SK-N-SH (cell line): Measurements from ENCODE around the gene DIRAS1. TPM values are rescaled to one million over a fixed set of nuclear protein-coding genes. Genes with fewer than 3 reads are reported as not detected.
A peak's percentile ranks its signal among the peaks of the same experiment; 100 is the strongest.

ENCODE experiments used
- CTCF ChIA-PET: fragments of 300-600, 350-600 bp; formaldehyde crosslinking; extraction: SDS; loops from one replicate; lab custom pipeline; 2021; lab: Yijun Ruan, JAX
- POLR2A ChIA-PET: fragments of 350-600 bp; sonication (Branson Sonifier 250); formaldehyde crosslinking; extraction: SDS; loops from one replicate; lab custom pipeline; 2020; ENCODE audit warnings: antibody characterized with exemption, inconsistent platforms; lab: Yijun Ruan, JAX
- DNase-seq: peaks from one replicate; pipeline ENCODE4 v3.0.0; 2012
- H2AFZ ChIP-seq: fragments of 200-600 bp; sonication (generic); 2 replicates; pipeline ENCODE4 v1.8.1; 2016; ENCODE audit warnings: antibody characterized with exemption, mild to moderate bottlenecking, low read depth
- H3F3A ChIP-seq: fragments of 200-600 bp; sonication (generic); replicated peaks from 2 replicates; pipeline ENCODE3; 2016; ENCODE audit warnings: antibody characterized with exemption, mild to moderate bottlenecking; ENCODE audit not compliant: insufficient read depth
- H3K27ac ChIP-seq, 2 experiments: fragments of 200-500 bp in 1 of 2; fragments of 200-600 bp in 1 of 2; sonication (Bioruptor generic) in 1 of 2; sonication (generic), shearing (Covaris generic) in 1 of 2; 2 replicates each; pipeline versions ENCODE4 v1.5.1 to v1.6.1; 2014 to 2016; ENCODE audit warnings: low read depth in 2 of 2, inconsistent platforms in 1 of 2, low read length in 1 of 2, mild to moderate bottlenecking in 1 of 2, mixed read lengths in 1 of 2
- H3K27me3 ChIP-seq: fragments of 200-600 bp; sonication (generic), shearing (Covaris generic); 2 replicates; pipeline ENCODE4 v1.6.1; 2016; ENCODE audit warnings: mixed run types; ENCODE audit not compliant: insufficient read depth
- H3K36me3 ChIP-seq, 2 experiments: fragments of 200-500 bp in 1 of 2; fragments of 200-600 bp in 1 of 2; sonication (Bioruptor generic) in 1 of 2; sonication (generic) in 1 of 2; replicated peaks in 1 of 2; 2 replicates each; pipeline versions ENCODE3 to v1.5.1; 2014 to 2016; ENCODE audit warnings: low read length in 1 of 2, mild to moderate bottlenecking in 1 of 2; ENCODE audit not compliant: insufficient read depth in 2 of 2, control insufficient read depth in 1 of 2
- H3K4me1 ChIP-seq, 2 experiments: fragments of 200-500 bp in 1 of 2; fragments of 200-600 bp in 1 of 2; sonication (Bioruptor generic) in 1 of 2; sonication (generic), shearing (Covaris generic) in 1 of 2; 2 replicates each; pipeline versions ENCODE4 v1.5.1 to v1.6.1; 2014 to 2016; ENCODE audit warnings: low read depth in 1 of 2, low read length in 1 of 2, mixed run types in 1 of 2; ENCODE audit not compliant: insufficient read depth in 2 of 2, control insufficient read depth in 1 of 2
- H3K4me2 ChIP-seq: fragments of 200-600 bp; sonication (generic), shearing (Covaris generic); 2 replicates; pipeline ENCODE4 v1.6.1; 2017; ENCODE audit warnings: mixed run types
- H3K4me3 ChIP-seq, 2 experiments: fragments of 200-500 bp in 1 of 2; fragments of 200-600 bp in 1 of 2; sonication (Bioruptor generic) in 1 of 2; sonication (generic), shearing (Covaris generic) in 1 of 2; 2 replicates each; pipeline versions ENCODE4 v1.5.1 to v1.8.1; 2014 to 2016; ENCODE audit warnings: low read depth in 2 of 2, inconsistent platforms in 1 of 2, low read length in 1 of 2, mild to moderate bottlenecking in 1 of 2, mixed read lengths in 1 of 2, moderate library complexity in 1 of 2
- H3K79me2 ChIP-seq: fragments of 200-600 bp; sonication (generic); 2 replicates; pipeline ENCODE4 v1.8.1; 2017; ENCODE audit warnings: mild to moderate bottlenecking; ENCODE audit not compliant: insufficient read depth
- H3K9ac ChIP-seq: fragments of 200-600 bp; sonication (generic); 2 replicates; pipeline ENCODE4 v1.6.1; 2017; ENCODE audit warnings: mixed run types
- H3K9me2 ChIP-seq: fragments of 200-600 bp; sonication (generic); 2 replicates; pipeline ENCODE4 v1.6.1; 2017; ENCODE audit warnings: mixed run types
- H3K9me3 ChIP-seq: fragments of 200-600 bp; sonication (generic); 2 replicates; pipeline ENCODE4 v1.6.1; 2017; ENCODE audit warnings: mixed run types, mild to moderate bottlenecking, moderate library complexity
- H4K20me1 ChIP-seq: fragments of 200-600 bp; sonication (generic); 2 replicates; pipeline ENCODE4 v1.6.1; 2017; ENCODE audit warnings: mild to moderate bottlenecking, mixed run types; ENCODE audit not compliant: insufficient read depth
- CHD2 ChIP-seq: fragments of 150-350 bp; IDR thresholded peaks from 2 replicates; pipeline ENCODE4 v1.6.1; 2018; ENCODE audit warnings: low read length; ENCODE audit not compliant: partially characterized antibody
- EP300 ChIP-seq, 2 experiments: IDR thresholded peaks; 2 replicates each; pipeline versions ENCODE4 v1.4.0 to v1.6.1; 2012; ENCODE audit warnings: borderline replicate concordance in 1 of 2, low read depth in 1 of 2, low read length in 1 of 2
- NRF1 ChIP-seq: IDR thresholded peaks from 2 replicates; pipeline ENCODE4 v1.6.1; 2012; ENCODE audit warnings: low read depth, mild to moderate bottlenecking, low read length
- REST ChIP-seq: IDR thresholded peaks from 2 replicates; pipeline ENCODE4 v1.6.1; 2012; ENCODE audit warnings: mild to moderate bottlenecking, low read depth, low read length, moderate library complexity
- TCF12 ChIP-seq: IDR thresholded peaks from 2 replicates; pipeline ENCODE4 v1.4.0; 2012
- WGBS: methylation state at CpG from one replicate; pipeline ENCODE4 v1.1.6; 2017; ENCODE audit warnings: low lambda C conversion rate; 5-methylcytosine and 5-hydroxymethylcytosine counted together
- polyA plus RNA-seq, 3 experiments: library from polyadenylated mRNA; depleted of rRNA; stranded (reverse); fragments of >200 nt; gene quantifications; 2 replicates each; pipeline ENCODE4 v1.2.3, GENCODE V29; 2012

The DIRAS1 gene
- polyA plus RNA-seq, 1 of the 3 experiments (the other 2 are of a cell fraction): 9.0 TPM

DNA sequence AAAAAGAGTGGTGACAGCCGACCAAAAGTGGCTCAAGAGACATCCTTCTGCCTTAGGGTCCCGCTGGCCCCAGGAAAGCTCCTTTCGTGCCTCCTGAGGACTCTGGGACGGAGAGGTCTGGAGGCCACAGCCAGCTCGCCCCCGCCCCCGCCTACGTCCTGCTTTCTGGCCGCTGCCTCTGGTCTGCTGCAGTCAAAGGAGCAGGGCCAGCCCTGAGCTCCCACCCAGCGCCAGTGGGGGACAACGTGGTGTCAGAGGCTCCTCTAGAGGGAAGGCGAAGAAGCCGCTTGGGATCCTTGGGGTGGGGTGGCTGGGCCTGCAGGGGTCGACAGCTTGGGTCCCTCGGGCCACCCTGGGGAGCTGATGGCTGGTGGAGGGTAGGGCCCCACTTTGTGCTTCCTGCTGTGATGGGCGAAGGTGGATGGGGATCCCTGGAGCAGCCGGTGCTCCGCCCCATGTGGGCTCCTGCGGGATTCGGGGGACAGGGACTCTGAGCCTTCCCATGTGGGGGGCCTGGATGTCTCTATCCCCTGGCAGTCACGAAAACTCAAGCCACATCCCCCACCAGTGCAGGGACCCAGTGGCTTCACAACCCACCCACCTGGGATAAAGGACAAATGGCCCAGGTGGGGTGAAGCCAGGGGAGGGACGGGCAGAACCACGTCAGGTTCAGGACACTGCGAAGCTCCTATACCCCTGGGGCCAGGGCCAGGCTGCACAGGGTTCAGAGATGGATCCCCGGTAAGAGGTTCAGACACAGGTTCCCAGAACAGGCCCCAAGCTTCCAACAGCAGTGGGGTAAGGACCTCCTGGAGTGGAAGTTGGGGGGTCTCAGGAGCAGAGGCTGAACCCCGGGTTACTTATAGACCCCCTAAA lies 9.0 kb upstream of the DIRAS1 start:
- no peak overlapping the region for H3K4me3 ChIP-seq
- H3K9me3 ChIP-seq: no peaks in the 10 kb centered on the region
- H3K27me3 ChIP-seq: no peaks in the 10 kb centered on the region
- H3K79me2 ChIP-seq: no peaks in the 10 kb centered on the region
- no peak overlapping the region for H3K27ac ChIP-seq
- no peaks in the 10 kb centered on the region for H4K20me1 ChIP-seq
- no peak overlapping the region for H3K4me2 ChIP-seq
- H3K36me3 ChIP-seq: peaks cover 0 to 12% of the 10 kb centered on the region in 2 experiments
- H3K4me1 ChIP-seq: peaks cover 0 to 11% of the 10 kb centered on the region in 2 experiments; a peak in 1 of 4 replicates
- POLR2A ChIA-PET: no interaction called here
- H3F3A ChIP-seq: no peaks in the 10 kb centered on the region
- DNase-seq: peak; percentile 33
- CTCF ChIA-PET: interaction anchor here (2.4 kb wide), 1 partner anchor 19 kb away, joined by 8 read pairs; no protein-coding TSS in a partner anchor
- TF ChIP-seq TCF12 (no peak), NRF1 (no peak), CHD2 (no peak)
- TF ChIP-seq, all 33 proteins: peak for 0
- H3K9ac ChIP-seq: no peak overlapping the region
- 79% methylated on average over 6 of the region's 26 CpGs for WGBS
- no peak overlapping the region for H2AFZ ChIP-seq
- H3K9me2 ChIP-seq: no peaks in the 10 kb centered on the region

GRCh38 chr19:2728783-2729387 lies 7.7 kb upstream of the DIRAS1 start:
- DNase-seq: peak; percentile 33
- H3K4me3 ChIP-seq: no peak overlapping the region
- H3K4me1 ChIP-seq: peaks cover 0 to 11% of the 10 kb centered on the region in 2 experiments; a peak in 1 of 4 replicates
- peaks cover 0 to 5% of the 10 kb centered on the region in 2 experiments for H3K36me3 ChIP-seq
- H3K79me2 ChIP-seq: no peaks in the 10 kb centered on the region
- no peak for TF ChIP-seq EP300 (IDR thresholded peaks at IDR 0.05; ENCODE audit: borderline replicate concordance in 1 of 2, low read depth in 1 of 2, low read length in 1 of 2)
- H3K27me3 ChIP-seq: no peaks in the 10 kb centered on the region
- no peaks in the 10 kb centered on the region for H3K9me3 ChIP-seq
- H3K27ac ChIP-seq: no peak overlapping the region
- no peak overlapping the region for H2AFZ ChIP-seq
- POLR2A ChIA-PET: interaction anchor here (0.5 to 2.2 kb wide), 2 partner anchors 10 to 670 kb away, joined by 3 to 7 read pairs; no protein-coding TSS in a partner anchor
- 76% methylated on average over 15 of the region's 23 CpGs for WGBS
- H3K4me2 ChIP-seq: no peak overlapping the region
- no peaks in the 10 kb centered on the region for H3K9me2 ChIP-seq
- no peaks in the 10 kb centered on the region for H3F3A ChIP-seq
- H3K9ac ChIP-seq: no peak overlapping the region
- CTCF ChIA-PET: interaction anchor here (1.2 to 3.9 kb wide), 4 partner anchors 20 to 92 kb away, joined by 4 to 19 read pairs (median 7); no protein-coding TSS in a partner anchor
- H4K20me1 ChIP-seq: no peaks in the 10 kb centered on the region

GRCh38 chr19:2727640-2727944 lies 6.4 kb upstream of the DIRAS1 start:
- peak; percentile 49 for DNase-seq
- Histone ChIP-seq H3K4me1 (peaks cover 4 to 11% of the 10 kb centered on the region in 2 experiments; a peak in 2 of 4 replicates), H3K9me3 (no peaks in the 10 kb centered on the region), H3K9me2 (no peaks in the 10 kb centered on the region), H3K36me3 (no peaks in the 10 kb centered on the region), H3F3A (no peaks in the 10 kb centered on the region), H4K20me1 (no peaks in the 10 kb centered on the region), H3K27me3 (no peaks in the 10 kb centered on the region), H2AFZ (no peak overlapping the region), H3K79me2 (no peaks in the 10 kb centered on the region), H3K4me2 (no peak overlapping the region), H3K9ac (no peak overlapping the region), H3K4me3 (no peak overlapping the region), H3K27ac (no peak overlapping the region)
- 50% methylated on average over 11 of the region's 16 CpGs for WGBS
- no peak for TF ChIP-seq CHD2
- no peak for TF ChIP-seq REST
- TF ChIP-seq NRF1: no peak
- ChIA-PET CTCF (interaction anchor here (0.7 to 3.9 kb wide), 7 partner anchors 12 to 254 kb away, joined by 3 to 19 read pairs (median 4); partner anchors contain the start of gene SLC39A3), POLR2A (interaction anchor here (1.3 to 2.2 kb wide), 2 partner anchors 11 kb away, joined by 3 to 7 read pairs; no protein-coding TSS in a partner anchor)
